ENCODE results near the gene KRR1. TPM values are rescaled to one million over a fixed set of nuclear protein-coding genes. Genes with fewer than 3 reads are reported as not detected.
A peak's percentile ranks its signal among the peaks of the same experiment; 100 is the strongest.

Gene KRR1
- total RNA-seq, result 10 to 100 TPM; 72.6 to 75.3 TPM

DNA sequence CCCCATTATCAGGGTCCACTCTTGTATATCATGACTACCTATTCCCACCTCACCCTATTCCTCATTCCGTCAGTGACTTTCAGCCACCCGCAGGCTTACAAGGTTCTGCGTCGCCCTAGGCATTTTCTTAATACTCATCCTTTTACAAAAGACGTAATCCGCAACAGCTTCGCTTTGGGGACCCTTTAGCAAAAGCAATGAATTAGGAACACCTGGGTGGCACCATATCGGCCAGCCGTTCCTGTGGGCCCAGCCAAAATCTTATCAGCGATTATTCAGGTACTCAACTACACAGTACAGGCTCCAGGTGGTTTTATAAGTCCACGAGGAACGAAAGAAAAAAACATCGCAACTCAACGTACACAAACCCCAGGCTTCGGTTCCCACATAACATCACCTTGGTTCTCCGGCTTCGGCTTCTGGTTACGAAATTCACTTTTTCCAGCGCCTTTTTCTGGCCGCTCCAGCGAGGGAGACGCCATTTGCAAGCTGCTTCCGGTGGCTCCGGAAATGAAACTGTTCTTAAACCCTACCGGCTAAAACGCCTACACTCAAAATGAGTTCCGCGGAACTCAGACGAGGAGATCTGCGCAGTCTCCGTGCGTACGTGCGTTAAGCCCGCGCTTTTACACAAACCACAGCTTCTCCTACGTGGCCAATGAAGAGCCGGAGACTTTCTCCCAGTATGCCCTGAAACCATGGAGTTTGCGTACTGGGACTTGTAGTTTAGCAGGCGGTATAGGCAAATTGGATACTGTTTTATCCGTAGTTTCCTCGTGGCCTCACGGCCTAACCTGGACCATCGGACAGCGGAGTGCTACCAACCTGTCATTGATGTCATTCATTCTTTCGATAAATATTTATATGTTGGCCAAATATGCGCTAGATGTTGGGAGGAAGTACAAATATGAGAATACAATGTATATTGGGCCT is at the start of gene KRR1:
TSS of gene KRR1 (minus strand) at position 494 of the 933 bp plus-strand sequence. CDS start at position 482, 12 bp downstream.
- H3K4me3 Mint-ChIP-seq, result peak within 1 kb of the TSS; percentile 89
- peak; percentile 95 for DNase-seq
- peaks cover 19% of the 10 kb centered on the region for H3K36me3 Mint-ChIP-seq (ENCODE audit: low read depth)
- H3K9me3 Mint-ChIP-seq, result peaks cover 2% of the 10 kb centered on the region
- H3K4me1 Mint-ChIP-seq, result peaks cover 33% of the 10 kb centered on the region
- H3K27ac Mint-ChIP-seq, result peak within 1 kb of the TSS; percentile 98
- H3K27me3 Mint-ChIP-seq, result no peaks in the 10 kb centered on the region
- POLR2A ChIA-PET, result no interaction called here
- CTCF ChIA-PET, result interaction anchor here (0.5 to 1.7 kb wide), 11 partner anchors 11 to 529 kb away, joined by 3 to 9 read pairs (median 3); partner anchors contain the start of genes GLIPR1 and PHLDA1

GRCh38 chr12:75560167-75560566 is 48.8 kb upstream of the KRR1 start:
- Mint-ChIP-seq H3K27me3 (peaks cover 20% of the 10 kb centered on the region), H3K36me3 (ENCODE audit: low read depth) (no peaks in the 10 kb centered on the region), H3K4me1 (peaks cover 3% of the 10 kb centered on the region), H3K27ac (no peak overlapping the region), H3K9me3 (no peaks in the 10 kb centered on the region), H3K4me3 (no peak overlapping the region)
- ChIA-PET POLR2A (no interaction called here), CTCF (interaction anchor here (0.6 to 1.3 kb wide), 2 partner anchors 11 to 275 kb away, joined by 3 read pairs; no protein-coding TSS in a partner anchor)
- DNase-seq, result no peak

GRCh38 chr12:75558287-75558686 is 46.9 kb upstream of the KRR1 start:
- no peak for DNase-seq
- peaks cover 21% of the 10 kb centered on the region for H3K27me3 Mint-ChIP-seq
- CTCF ChIA-PET, result no interaction called here
- no peak overlapping the region for H3K27ac Mint-ChIP-seq
- POLR2A ChIA-PET, result no interaction called here
- H3K36me3 Mint-ChIP-seq (ENCODE audit: low read depth), result no peaks in the 10 kb centered on the region
- no peak overlapping the region for H3K4me3 Mint-ChIP-seq
- H3K9me3 Mint-ChIP-seq, result no peaks in the 10 kb centered on the region
- peaks cover 3% of the 10 kb centered on the region for H3K4me1 Mint-ChIP-seq

GRCh38 chr12:75556311-75556899 is 45.0 kb upstream of the KRR1 start:
- ChIA-PET CTCF (interaction anchor here (0.6 to 1.3 kb wide), 2 partner anchors 72 to 139 kb away, joined by 3 read pairs; no protein-coding TSS in a partner anchor), POLR2A (no interaction called here)
- H3K4me3 Mint-ChIP-seq, result no peak overlapping the region
- no peaks in the 10 kb centered on the region for H3K36me3 Mint-ChIP-seq (ENCODE audit: low read depth)
- no peaks in the 10 kb centered on the region for H3K4me1 Mint-ChIP-seq
- no peak overlapping the region for H3K27ac Mint-ChIP-seq
- no peak for DNase-seq
- H3K27me3 Mint-ChIP-seq, result peaks cover 20% of the 10 kb centered on the region
- H3K9me3 Mint-ChIP-seq, result no peaks in the 10 kb centered on the region

DNA sequence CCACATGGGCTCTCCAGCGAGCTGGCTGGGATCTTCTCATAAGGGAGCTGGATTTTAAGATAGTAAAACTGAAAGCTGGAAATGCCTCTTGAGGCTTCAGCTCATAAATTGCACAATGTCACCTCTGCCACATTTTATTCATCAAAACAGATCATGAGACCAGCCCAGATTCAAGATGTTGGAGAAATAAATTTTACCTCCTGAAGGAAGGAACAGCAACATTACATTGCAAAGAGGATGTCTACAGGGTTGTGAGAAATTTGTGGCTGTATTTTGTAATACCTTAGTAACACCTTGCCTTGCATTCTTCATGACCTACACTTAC is 43.1 kb upstream of the KRR1 start:
- ChIA-PET CTCF (no interaction called here), POLR2A (interaction anchor here (0.6 kb wide), 1 partner anchor 65 kb away, joined by 3 read pairs; no protein-coding TSS in a partner anchor)
- Mint-ChIP-seq H3K27me3 (peaks cover 21% of the 10 kb centered on the region), H3K27ac (no peak overlapping the region), H3K9me3 (no peaks in the 10 kb centered on the region), H3K4me3 (no peak overlapping the region), H3K4me1 (no peaks in the 10 kb centered on the region), H3K36me3 (ENCODE audit: low read depth) (no peaks in the 10 kb centered on the region)
- no peak for DNase-seq

DNA sequence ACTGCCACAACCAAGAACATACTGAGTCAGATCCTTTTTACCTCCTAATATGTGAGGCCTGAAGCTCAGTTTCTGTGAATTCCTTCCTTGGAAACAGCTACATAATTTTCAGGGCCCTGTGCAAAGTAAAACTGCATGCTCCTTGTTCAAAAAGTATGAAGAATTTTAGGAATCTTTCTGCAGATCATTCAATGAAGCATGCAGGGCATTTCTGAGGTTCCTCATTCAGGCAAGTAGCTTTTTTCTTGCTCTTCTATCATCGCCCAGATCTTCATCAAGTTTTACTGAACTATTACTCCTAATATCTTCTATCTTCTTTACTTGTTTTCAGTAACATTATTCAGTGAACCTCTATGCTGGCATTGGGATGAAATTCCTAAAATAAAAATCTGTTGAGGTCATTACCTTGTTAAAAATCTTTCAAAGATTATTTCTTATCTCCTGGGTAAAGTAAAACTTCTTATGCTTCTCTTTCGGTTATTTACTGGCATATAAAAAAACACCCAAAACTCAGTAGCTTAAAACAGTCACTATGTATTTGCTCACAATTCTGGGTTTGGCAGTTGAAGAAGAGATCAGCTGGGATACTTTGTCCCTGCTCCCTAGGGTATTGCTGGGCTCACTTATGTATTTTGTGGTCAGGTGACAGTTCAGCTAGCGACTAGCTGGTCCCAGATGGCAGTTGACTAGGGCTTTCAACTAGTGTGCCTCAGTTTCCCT is 42.6 kb upstream of the KRR1 start:
- DNase-seq, result no peak
- Mint-ChIP-seq H3K27ac (no peak overlapping the region), H3K9me3 (no peaks in the 10 kb centered on the region), H3K36me3 (ENCODE audit: low read depth) (no peaks in the 10 kb centered on the region), H3K27me3 (peaks cover 22% of the 10 kb centered on the region), H3K4me1 (no peaks in the 10 kb centered on the region), H3K4me3 (no peak overlapping the region)
- CTCF ChIA-PET, result interaction anchor here (0.8 kb wide), 1 partner anchor 11 kb away, joined by 3 read pairs; no protein-coding TSS in a partner anchor
- POLR2A ChIA-PET, result interaction anchor here (0.6 kb wide), 1 partner anchor 64 kb away, joined by 3 read pairs; no protein-coding TSS in a partner anchor

GRCh38 chr12:75553398-75553797 is 42.0 kb upstream of the KRR1 start:
- ChIA-PET CTCF (interaction anchor here (0.8 kb wide), 1 partner anchor 12 kb away, joined by 3 read pairs; no protein-coding TSS in a partner anchor), POLR2A (no interaction called here)
- no peak for DNase-seq
- Mint-ChIP-seq H3K27ac (no peak overlapping the region), H3K9me3 (no peaks in the 10 kb centered on the region), H3K4me1 (no peaks in the 10 kb centered on the region), H3K4me3 (no peak overlapping the region), H3K27me3 (peaks cover 26% of the 10 kb centered on the region), H3K36me3 (ENCODE audit: low read depth) (no peaks in the 10 kb centered on the region)

- no peak for DNase-seq
- H3K27ac Mint-ChIP-seq, result no peak overlapping the region
- ChIA-PET CTCF (interaction anchor here (0.6 kb wide), 1 partner anchor 138 kb away, joined by 4 read pairs; no protein-coding TSS in a partner anchor), POLR2A (no interaction called here)
- peaks cover 23% of the 10 kb centered on the region for H3K27me3 Mint-ChIP-seq
- H3K4me1 Mint-ChIP-seq, result no peaks in the 10 kb centered on the region
- H3K4me3 Mint-ChIP-seq, result no peak overlapping the region
- H3K9me3 Mint-ChIP-seq, result no peaks in the 10 kb centered on the region
- no peaks in the 10 kb centered on the region for H3K36me3 Mint-ChIP-seq (ENCODE audit: low read depth)
Observed at GRCh38 chr12:75551477-75551876, 40.1 kb upstream of the KRR1 start.

- Mint-ChIP-seq H3K36me3 (ENCODE audit: low read depth) (no peaks in the 10 kb centered on the region), H3K4me1 (no peaks in the 10 kb centered on the region), H3K9me3 (no peaks in the 10 kb centered on the region), H3K4me3 (no peak overlapping the region), H3K27ac (no peak overlapping the region), H3K27me3 (peaks cover 29% of the 10 kb centered on the region)
- ChIA-PET CTCF (interaction anchor here (0.6 kb wide), 1 partner anchor 138 kb away, joined by 4 read pairs; no protein-coding TSS in a partner anchor), POLR2A (no interaction called here)
- no peak for DNase-seq
Observed at GRCh38 chr12:75550401-75551240, 39.2 kb upstream of the KRR1 start.

GRCh38 chr12:75549989-75550388 is 38.6 kb upstream of the KRR1 start:
- ChIA-PET CTCF (no interaction called here), POLR2A (no interaction called here)
- DNase-seq, result no peak
- Mint-ChIP-seq H3K4me1 (no peaks in the 10 kb centered on the region), H3K27me3 (peaks cover 27% of the 10 kb centered on the region), H3K36me3 (ENCODE audit: low read depth) (no peaks in the 10 kb centered on the region), H3K9me3 (no peaks in the 10 kb centered on the region), H3K4me3 (no peak overlapping the region), H3K27ac (no peak overlapping the region)

DNA sequence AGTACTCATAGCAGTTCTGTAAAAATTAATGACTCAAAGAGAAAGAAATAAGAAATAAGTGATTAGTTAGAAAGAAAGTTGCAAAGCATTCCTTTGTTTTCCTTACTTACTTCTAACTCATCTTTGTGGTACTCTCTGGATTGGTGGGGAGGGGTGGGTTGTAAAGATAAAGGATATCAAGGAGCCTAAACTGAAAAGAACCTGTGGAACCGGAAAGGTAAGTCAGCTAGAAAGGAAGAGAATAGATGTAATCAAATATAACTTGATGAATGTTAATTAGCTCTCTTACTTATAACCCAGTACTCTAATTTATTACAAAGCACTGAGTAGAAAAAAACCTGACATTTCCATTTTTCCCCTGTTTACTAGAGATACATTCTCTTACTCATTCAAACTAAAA is 37.5 kb upstream of the KRR1 start:
- Mint-ChIP-seq H3K4me1 (no peaks in the 10 kb centered on the region), H3K4me3 (no peak overlapping the region), H3K27ac (no peak overlapping the region), H3K36me3 (ENCODE audit: low read depth) (no peaks in the 10 kb centered on the region), H3K9me3 (no peaks in the 10 kb centered on the region), H3K27me3 (peaks cover 29% of the 10 kb centered on the region)
- POLR2A ChIA-PET, result no interaction called here
- CTCF ChIA-PET, result no interaction called here
- DNase-seq, result no peak

- H3K27ac Mint-ChIP-seq, result no peak overlapping the region
- CTCF ChIA-PET, result no interaction called here
- H3K4me3 Mint-ChIP-seq, result no peak overlapping the region
- H3K4me1 Mint-ChIP-seq, result no peaks in the 10 kb centered on the region
- peaks cover 36% of the 10 kb centered on the region for H3K27me3 Mint-ChIP-seq
- no peaks in the 10 kb centered on the region for H3K36me3 Mint-ChIP-seq (ENCODE audit: low read depth)
- POLR2A ChIA-PET, result no interaction called here
- no peaks in the 10 kb centered on the region for H3K9me3 Mint-ChIP-seq
- DNase-seq, result no peak
Observed at GRCh38 chr12:75545636-75546035, 34.2 kb upstream of the KRR1 start.
